ENCODE measurements around the gene ATP4A. TPM values are rescaled to one million over a fixed set of nuclear protein-coding genes. Genes with fewer than 3 reads are reported as not detected.

ATP4A gene
- total RNA-seq, 1 donor from 2014 or later: 0.32 TPM

DNA sequence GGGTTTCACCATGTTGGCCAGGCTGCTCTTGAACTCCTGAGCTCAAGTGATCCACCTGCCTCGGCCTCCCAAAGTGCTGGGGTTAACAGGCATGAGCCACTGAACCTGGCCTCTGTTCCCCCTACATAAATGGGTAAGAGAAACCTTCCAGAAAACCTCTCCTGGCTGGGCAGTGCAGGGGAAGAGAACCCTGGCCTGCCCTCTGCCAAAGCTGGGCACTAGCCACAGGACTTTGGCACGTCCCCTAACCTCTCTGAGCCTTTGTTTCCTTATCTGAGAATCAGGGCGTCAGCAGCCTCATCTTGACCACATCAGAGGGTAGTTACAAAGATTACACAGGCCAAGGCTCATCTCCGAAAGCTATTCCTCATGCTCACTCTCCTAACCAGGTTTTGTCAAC lies 37.6 kb downstream of the ATP4A start:
- TF ChIP-seq, protein P1, sequence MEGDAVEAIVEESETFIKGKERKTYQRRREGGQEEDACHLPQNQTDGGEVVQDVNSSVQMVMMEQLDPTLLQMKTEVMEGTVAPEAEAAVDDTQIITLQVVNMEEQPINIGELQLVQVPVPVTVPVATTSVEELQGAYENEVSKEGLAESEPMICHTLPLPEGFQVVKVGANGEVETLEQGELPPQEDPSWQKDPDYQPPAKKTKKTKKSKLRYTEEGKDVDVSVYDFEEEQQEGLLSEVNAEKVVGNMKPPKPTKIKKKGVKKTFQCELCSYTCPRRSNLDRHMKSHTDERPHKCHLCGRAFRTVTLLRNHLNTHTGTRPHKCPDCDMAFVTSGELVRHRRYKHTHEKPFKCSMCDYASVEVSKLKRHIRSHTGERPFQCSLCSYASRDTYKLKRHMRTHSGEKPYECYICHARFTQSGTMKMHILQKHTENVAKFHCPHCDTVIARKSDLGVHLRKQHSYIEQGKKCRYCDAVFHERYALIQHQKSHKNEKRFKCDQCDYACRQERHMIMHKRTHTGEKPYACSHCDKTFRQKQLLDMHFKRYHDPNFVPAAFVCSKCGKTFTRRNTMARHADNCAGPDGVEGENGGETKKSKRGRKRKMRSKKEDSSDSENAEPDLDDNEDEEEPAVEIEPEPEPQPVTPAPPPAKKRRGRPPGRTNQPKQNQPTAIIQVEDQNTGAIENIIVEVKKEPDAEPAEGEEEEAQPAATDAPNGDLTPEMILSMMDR (IDR thresholded peaks at IDR 0.05; ENCODE audit: partially characterized antibody, unreplicated experiment): no peak
- DNase-seq: no peak
- Mint-ChIP-seq H3K36me3 (ENCODE audit: unreplicated experiment) (peaks cover 5% of the 10 kb centered on the region), H3K4me1 (ENCODE audit: low read depth, unreplicated experiment) (no peaks in the 10 kb centered on the region), H3K9me3 (ENCODE audit: unreplicated experiment) (no peaks in the 10 kb centered on the region), H3K27ac (ENCODE audit: unreplicated experiment) (no peak overlapping the region), H3K4me3 (ENCODE audit: unreplicated experiment) (no peak overlapping the region), H3K27me3 (ENCODE audit: unreplicated experiment) (peaks cover 11% of the 10 kb centered on the region)

DNA sequence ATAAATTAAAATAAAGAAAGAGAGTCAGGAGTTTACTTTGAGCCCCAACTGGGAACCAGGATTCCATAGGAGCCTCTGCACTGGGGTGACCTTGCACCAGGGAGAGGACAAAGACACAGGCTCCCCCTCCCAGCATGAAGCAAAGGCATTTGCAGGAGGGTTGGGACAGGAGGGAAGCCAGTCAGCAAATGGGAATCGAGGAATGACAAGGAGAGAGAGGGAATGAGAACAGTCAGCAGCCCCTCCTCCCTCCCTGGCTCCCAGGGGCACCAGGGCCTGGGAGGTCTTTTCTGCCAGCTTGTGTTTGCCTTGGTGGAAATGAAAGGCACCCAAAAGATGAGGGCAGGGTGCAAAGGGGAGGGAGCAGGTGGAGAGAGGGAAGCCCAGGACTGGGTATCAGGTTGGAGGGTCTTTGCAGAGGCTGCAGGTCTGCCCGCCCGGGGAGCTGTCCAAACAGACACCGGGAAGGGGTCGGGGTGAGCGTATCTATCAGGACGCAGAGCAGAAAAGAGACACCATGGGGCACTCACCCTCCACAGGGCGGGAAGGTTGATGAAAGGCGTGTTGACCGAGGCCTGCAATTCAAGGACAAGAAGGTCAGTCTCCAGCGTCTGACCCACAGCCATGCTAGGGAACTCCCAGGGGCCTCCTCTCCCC lies 39.1 kb downstream of the ATP4A start:
- Mint-ChIP-seq H3K27me3 (ENCODE audit: unreplicated experiment) (peaks cover 9% of the 10 kb centered on the region), H3K9me3 (ENCODE audit: unreplicated experiment) (peaks cover 1% of the 10 kb centered on the region), H3K4me3 (ENCODE audit: unreplicated experiment) (no peak overlapping the region), H3K36me3 (ENCODE audit: unreplicated experiment) (peaks cover 5% of the 10 kb centered on the region), H3K4me1 (ENCODE audit: low read depth, unreplicated experiment) (no peaks in the 10 kb centered on the region), H3K27ac (ENCODE audit: unreplicated experiment) (no peak overlapping the region)
- DNase-seq: no peak
- TF ChIP-seq, protein P1 (IDR thresholded peaks at IDR 0.05; ENCODE audit: partially characterized antibody, unreplicated experiment): no peak

DNA sequence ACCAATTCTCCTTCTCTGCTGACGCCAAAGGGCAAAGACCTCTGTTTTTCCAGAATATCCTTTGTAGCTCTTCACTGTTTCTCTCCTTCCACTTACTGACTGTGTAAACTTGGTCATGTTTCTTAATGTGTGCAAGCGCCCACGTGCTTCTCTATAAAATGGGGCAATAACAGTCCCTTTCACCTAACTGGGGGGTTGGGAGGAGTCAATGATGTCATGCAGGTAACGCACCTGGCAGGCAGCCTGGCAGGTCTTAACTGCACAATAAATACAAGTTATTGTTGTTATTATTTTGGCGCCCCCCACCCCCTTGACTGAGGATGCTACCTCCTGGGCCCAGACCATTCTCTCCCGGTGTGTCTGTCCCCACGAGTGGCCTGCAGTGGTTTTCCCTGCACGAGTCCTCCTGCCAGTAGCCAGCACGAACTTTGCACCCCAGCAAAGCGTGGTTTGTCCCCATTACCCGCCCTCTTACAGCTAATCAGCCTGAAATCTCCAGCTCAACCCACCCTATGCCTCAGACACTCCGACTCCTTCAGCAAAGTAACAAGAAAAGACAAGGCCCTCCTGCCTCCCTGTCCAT lies 40.6 kb downstream of the ATP4A start:
- TF ChIP-seq, protein P1 (IDR thresholded peaks at IDR 0.05; ENCODE audit: partially characterized antibody, unreplicated experiment): no peak
- Mint-ChIP-seq H3K4me1 (ENCODE audit: low read depth, unreplicated experiment) (no peaks in the 10 kb centered on the region), H3K9me3 (ENCODE audit: unreplicated experiment) (peaks cover 1% of the 10 kb centered on the region), H3K36me3 (ENCODE audit: unreplicated experiment) (no peaks in the 10 kb centered on the region), H3K4me3 (ENCODE audit: unreplicated experiment) (no peak overlapping the region), H3K27me3 (ENCODE audit: unreplicated experiment) (peaks cover 4% of the 10 kb centered on the region), H3K27ac (ENCODE audit: unreplicated experiment) (no peak overlapping the region)
- DNase-seq: no peak

DNA sequence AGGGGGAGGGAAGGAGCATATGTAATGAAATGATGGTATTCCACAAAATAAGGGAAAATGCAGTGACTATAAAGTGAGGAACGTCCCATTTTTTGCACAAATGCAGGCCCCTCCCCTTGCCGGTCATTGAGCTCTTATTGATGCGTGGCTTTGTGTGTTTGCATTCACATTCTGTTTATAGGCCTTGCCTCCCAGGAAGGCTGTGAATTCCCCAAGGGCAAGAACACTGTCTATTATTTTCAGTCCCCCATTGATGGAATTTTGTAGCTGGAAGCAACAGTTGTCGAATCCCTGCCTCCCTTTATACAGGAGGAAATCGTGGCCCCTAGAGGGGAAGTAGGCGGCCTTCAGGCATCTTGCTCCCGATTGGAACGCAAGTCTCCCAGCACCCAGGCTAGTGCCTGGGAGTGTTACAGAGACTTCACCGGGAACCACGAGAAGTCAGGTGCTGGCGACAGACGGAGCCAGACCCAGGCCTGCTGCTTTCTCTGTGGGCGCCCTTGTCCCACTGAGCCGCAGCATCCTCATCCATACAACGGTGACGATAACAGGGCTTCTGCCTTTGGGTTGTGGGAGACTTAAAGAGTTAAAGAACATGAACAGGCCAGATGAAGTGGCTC lies 42.2 kb downstream of the ATP4A start:
- no peaks in the 10 kb centered on the region for H3K4me1 Mint-ChIP-seq (ENCODE audit: low read depth, unreplicated experiment)
- no peak for DNase-seq
- H3K36me3 Mint-ChIP-seq (ENCODE audit: unreplicated experiment): no peaks in the 10 kb centered on the region
- TF ChIP-seq, protein P1 (IDR thresholded peaks at IDR 0.05; ENCODE audit: partially characterized antibody, unreplicated experiment): no peak
- peaks cover 7% of the 10 kb centered on the region for H3K27me3 Mint-ChIP-seq (ENCODE audit: unreplicated experiment)
- no peak overlapping the region for H3K4me3 Mint-ChIP-seq (ENCODE audit: unreplicated experiment)
- H3K9me3 Mint-ChIP-seq (ENCODE audit: unreplicated experiment): peaks cover 5% of the 10 kb centered on the region
- H3K27ac Mint-ChIP-seq (ENCODE audit: unreplicated experiment): no peak overlapping the region

DNA sequence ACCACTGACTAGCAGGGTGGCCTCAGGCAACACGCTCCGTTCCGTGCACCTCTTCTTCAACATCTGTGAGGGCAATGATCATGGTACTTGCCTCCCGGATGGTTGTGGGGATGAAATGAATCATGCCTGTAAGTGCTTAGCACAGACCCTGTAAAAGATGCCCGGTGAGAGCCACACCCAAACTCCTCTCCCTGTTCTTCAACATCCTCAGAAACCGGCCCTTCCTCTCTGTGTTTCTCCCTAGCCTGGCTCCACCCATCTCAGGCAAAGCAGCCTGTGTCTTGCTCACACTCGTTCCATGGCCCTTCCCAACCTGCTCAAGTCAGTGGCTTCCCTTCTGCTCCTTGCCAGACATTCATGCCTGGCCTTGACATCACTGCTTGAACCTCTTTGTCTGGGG lies 44.2 kb downstream of the ATP4A start:
- Mint-ChIP-seq H3K4me3 (ENCODE audit: unreplicated experiment) (no peak overlapping the region), H3K36me3 (ENCODE audit: unreplicated experiment) (no peaks in the 10 kb centered on the region), H3K27ac (ENCODE audit: unreplicated experiment) (no peak overlapping the region), H3K27me3 (ENCODE audit: unreplicated experiment) (peaks cover 10% of the 10 kb centered on the region), H3K9me3 (ENCODE audit: unreplicated experiment) (peaks cover 6% of the 10 kb centered on the region), H3K4me1 (ENCODE audit: low read depth, unreplicated experiment) (no peaks in the 10 kb centered on the region)
- no peak for DNase-seq
- TF ChIP-seq, protein P1 (IDR thresholded peaks at IDR 0.05; ENCODE audit: partially characterized antibody, unreplicated experiment): no peak

Data from glutamatergic neuron (in vitro differentiated cells).